H1 (cell line): Measurements from ENCODE around the gene GLB1L2. TPM values are rescaled to one million over a fixed set of nuclear protein-coding genes. Genes with fewer than 3 reads are reported as not detected.

Source experiments
- CTCF ChIA-PET: fragments of 300-600 bp; sonication (Branson Sonifier 250); formaldehyde crosslinking; loops from one replicate; lab custom pipeline; 2021; ENCODE audit not compliant: partially characterized antibody; lab: Charles Lee
- POLR2A ChIA-PET: fragments of 300-600 bp; sonication (Branson Sonifier 250); formaldehyde crosslinking; loops from one replicate; lab custom pipeline; 2021; ENCODE audit warnings: inconsistent platforms; ENCODE audit not compliant: partially characterized antibody; lab: Charles Lee
- DNase-seq, 2 experiments: peaks; one replicate each; pipeline versions ENCODE4 v3.0.0 to v3.0.0-alpha.2; 2010 to 2022; ENCODE audit warnings: low spot score in 2 of 2, low read depth in 1 of 2, mixed read lengths in 1 of 2
- FAIRE-seq: peaks from 2 replicates; lab custom pipeline; 2011; peaks lifted over from hg19 to GRCh38; lab: Jason Lieb, UNC
- H2AFZ ChIP-seq: 2 replicates; pipeline ENCODE4 v1.8.1; 2012; ENCODE audit warnings: low read length, inconsistent platforms
- H2AK5ac ChIP-seq: 2 replicates; pipeline ENCODE4 v1.6.1; 2013; ENCODE audit warnings: low read depth, low read length
- H2BK120ac ChIP-seq: replicated peaks from 2 replicates; pipeline ENCODE3; 2013; ENCODE audit warnings: low read depth, low read length, inconsistent platforms
- H2BK12ac ChIP-seq: 2 replicates; pipeline ENCODE4 v1.6.1; 2013; ENCODE audit warnings: low read depth, low read length
- H2BK15ac ChIP-seq: 2 replicates; pipeline ENCODE4 v1.6.1; 2013; ENCODE audit warnings: low read length
- H2BK20ac ChIP-seq: 2 replicates; pipeline ENCODE4 v1.6.1; 2013; ENCODE audit warnings: low read length
- H2BK5ac ChIP-seq: 2 replicates; pipeline ENCODE4 v1.6.1; 2013; ENCODE audit warnings: low read depth, low read length
- H3K14ac ChIP-seq: 2 replicates; pipeline ENCODE4 v1.6.1; 2013; ENCODE audit warnings: inconsistent platforms; ENCODE audit not compliant: insufficient read length
- H3K18ac ChIP-seq: 2 replicates; pipeline ENCODE4 v1.6.1; 2013; ENCODE audit warnings: low read length; ENCODE audit errors: extremely low read depth
- H3K23ac ChIP-seq: 2 replicates; pipeline ENCODE4 v1.6.1; 2013; ENCODE audit warnings: inconsistent platforms; ENCODE audit not compliant: insufficient read length
- H3K23me2 ChIP-seq: 2 replicates; pipeline ENCODE4 v1.6.1; 2013; ENCODE audit warnings: low read depth, low read length
- H3K27ac ChIP-seq: 2 replicates; pipeline ENCODE4 v1.6.1; 2011; ENCODE audit warnings: low read depth, low read length, inconsistent platforms
- H3K27me3 ChIP-seq, 4 experiments: replicated peaks in 1 of 4; 1 replicate in 1 of 4; 2 replicates in 3 of 4; pipeline versions ENCODE4 v1.6.1 to v1.8.1; 2011 to 2013; ENCODE audit warnings: low read length in 3 of 4, mild to moderate bottlenecking in 3 of 4, inconsistent platforms in 2 of 4, mixed read lengths in 2 of 4, moderate library complexity in 1 of 4; ENCODE audit not compliant: control insufficient read depth in 3 of 4, insufficient read depth in 3 of 4; ENCODE audit errors: extremely low read depth in 1 of 4
- H3K36me3 ChIP-seq, 4 experiments: 2 replicates each; pipeline versions ENCODE4 v1.6.1 to v1.8.1; 2011 to 2013; ENCODE audit warnings: mild to moderate bottlenecking in 4 of 4, low read length in 3 of 4, moderate library complexity in 2 of 4, control low read depth in 1 of 4, inconsistent platforms in 1 of 4; ENCODE audit not compliant: insufficient read depth in 4 of 4, control insufficient read depth in 2 of 4
- H3K4ac ChIP-seq: replicated peaks from 2 replicates; pipeline ENCODE3; 2013; ENCODE audit warnings: low read length, low read depth, mixed read lengths, inconsistent platforms; ENCODE audit not compliant: insufficient read length
- H3K4me1 ChIP-seq, 4 experiments: replicated peaks in 1 of 4; 1 replicate in 1 of 4; 2 replicates in 3 of 4; pipeline versions ENCODE4 v1.6.1 to v1.8.1; 2011 to 2013; ENCODE audit warnings: low read length in 3 of 4, inconsistent platforms in 2 of 4, mixed read lengths in 1 of 4; ENCODE audit not compliant: insufficient read depth in 4 of 4, control insufficient read depth in 3 of 4
- H3K4me2 ChIP-seq, 2 experiments: 2 replicates each; pipeline versions ENCODE4 v1.6.1 to v1.8.1; 2011 to 2013; ENCODE audit warnings: low read depth in 2 of 2, low read length in 2 of 2, control low read depth in 1 of 2, inconsistent platforms in 1 of 2, mild to moderate bottlenecking in 1 of 2; ENCODE audit not compliant: insufficient read depth in 1 of 2
- H3K4me3 ChIP-seq, 4 experiments: fragments of 200-600, 300-600 bp in 1 of 4; sonication (generic), shearing (Covaris generic), sonication (Bioruptor Twin) in 1 of 4; 2 replicates each; pipeline versions ENCODE4 v1.5.1 to v1.8.1; 2011 to 2016; ENCODE audit warnings: low read length in 4 of 4, low read depth in 3 of 4, control low read depth in 2 of 4, inconsistent platforms in 2 of 4, mild to moderate bottlenecking in 2 of 4, mixed read lengths in 1 of 4, moderate library complexity in 1 of 4; ENCODE audit not compliant: insufficient read depth in 2 of 4; ENCODE audit errors: extremely low read depth in 1 of 4
- H3K56ac ChIP-seq: replicated peaks from 2 replicates; pipeline ENCODE3; 2013; ENCODE audit warnings: low read depth, mild to moderate bottlenecking, mixed read lengths, low read length, inconsistent platforms; ENCODE audit not compliant: insufficient read length
- H3K79me1 ChIP-seq: 2 replicates; pipeline ENCODE4 v1.6.1; 2013; ENCODE audit warnings: low read depth, low read length, control low read depth
- H3K79me2 ChIP-seq, 2 experiments: 2 replicates each; pipeline versions ENCODE4 v1.6.1 to v1.8.1; 2012 to 2013; ENCODE audit warnings: low read length in 2 of 2, mild to moderate bottlenecking in 2 of 2, inconsistent platforms in 1 of 2; ENCODE audit not compliant: insufficient read depth in 2 of 2, control insufficient read depth in 1 of 2
- H3K9ac ChIP-seq, 4 experiments: replicated peaks in 1 of 4; 1 replicate in 1 of 4; 2 replicates in 3 of 4; pipeline versions ENCODE4 v1.6.1 to v1.8.1; 2011 to 2013; ENCODE audit warnings: low read depth in 3 of 4, low read length in 3 of 4, control low read depth in 2 of 4, mild to moderate bottlenecking in 2 of 4, moderate library complexity in 2 of 4, inconsistent platforms in 1 of 4; ENCODE audit errors: extremely low read depth in 1 of 4
- H3K9me3 ChIP-seq, 2 experiments: 2 replicates each; pipeline versions ENCODE4 v1.6.1 to v1.8.1; 2012 to 2013; ENCODE audit warnings: mild to moderate bottlenecking in 2 of 2, moderate library complexity in 2 of 2, control low read depth in 1 of 2, inconsistent platforms in 1 of 2, low read depth in 1 of 2, low read length in 1 of 2, mixed read lengths in 1 of 2; ENCODE audit not compliant: insufficient read depth in 2 of 2
- H4K20me1 ChIP-seq, 2 experiments: replicated peaks in 1 of 2; 2 replicates each; pipeline versions ENCODE3 to v1.8.1; 2011 to 2013; ENCODE audit warnings: inconsistent platforms in 2 of 2, low read length in 2 of 2, mild to moderate bottlenecking in 1 of 2; ENCODE audit not compliant: insufficient read depth in 2 of 2, control insufficient read depth in 1 of 2
- H4K5ac ChIP-seq: 2 replicates; pipeline ENCODE4 v1.6.1; 2013; ENCODE audit warnings: low read length, low read depth, mixed read lengths, inconsistent platforms; ENCODE audit not compliant: insufficient read length
- H4K8ac ChIP-seq: 2 replicates; pipeline ENCODE4 v1.8.0; 2013; ENCODE audit warnings: mild to moderate bottlenecking, moderate library complexity, low read length, inconsistent platforms; ENCODE audit not compliant: insufficient read depth; ENCODE audit errors: extremely low read depth
- H4K91ac ChIP-seq: replicated peaks from 2 replicates; pipeline ENCODE3; 2013; ENCODE audit warnings: low read length, mixed read lengths, inconsistent platforms; ENCODE audit not compliant: insufficient read length
- BACH1 ChIP-seq: IDR thresholded peaks from 2 replicates; pipeline ENCODE4 v1.6.1; 2012; ENCODE audit warnings: low read length, improper control_type of control experiment
- BRCA1 ChIP-seq: IDR thresholded peaks from 2 replicates; pipeline ENCODE4 v1.6.1; 2012; ENCODE audit warnings: low read depth, low read length, improper control_type of control experiment
- CHD2 ChIP-seq: IDR thresholded peaks from 2 replicates; pipeline ENCODE4 v1.6.1; 2012; ENCODE audit warnings: low read length, improper control_type of control experiment
- CREB1 ChIP-seq: IDR thresholded peaks from 2 replicates; pipeline ENCODE4 v1.6.1; 2012; ENCODE audit warnings: inconsistent platforms
- CTBP2 ChIP-seq: IDR thresholded peaks from 2 replicates; pipeline ENCODE4 v1.7.0; 2011; ENCODE audit warnings: borderline replicate concordance, mild to moderate bottlenecking, moderate library complexity, mixed read lengths, low read length; ENCODE audit not compliant: insufficient read depth, insufficient read length
- FOSL1 ChIP-seq: IDR thresholded peaks from 2 replicates; pipeline ENCODE4 v1.6.1; 2011; ENCODE audit warnings: mild to moderate bottlenecking, low read depth, low read length, moderate library complexity; ENCODE audit not compliant: insufficient read depth
- HDAC6 ChIP-seq: IDR thresholded peaks from one replicate; pipeline ENCODE4 v1.7.1; 2012; ENCODE audit warnings: low read depth, mild to moderate bottlenecking, inconsistent platforms, low read length, moderate library complexity
- MAFK ChIP-seq: IDR thresholded peaks from 2 replicates; pipeline ENCODE4 v1.6.1; 2012; ENCODE audit warnings: low read depth, mild to moderate bottlenecking, improper control_type of control experiment, low read length
- NANOG ChIP-seq: IDR thresholded peaks from 2 replicates; pipeline ENCODE4 v1.6.1; 2011; ENCODE audit warnings: low read length, low read depth, mild to moderate bottlenecking, inconsistent platforms; ENCODE audit not compliant: insufficient read depth, poor library complexity, severe bottlenecking
- PHF8 ChIP-seq: fragments of 200-600 bp; sonication (generic); conservative IDR thresholded peaks from 2 replicates; pipeline ENCODE4 v1.7.1; 2012; ENCODE audit warnings: low read depth, mild to moderate bottlenecking, inconsistent platforms, low read length, moderate library complexity
- RBBP5 ChIP-seq: IDR thresholded peaks from 2 replicates; pipeline ENCODE4 v1.7.1; 2012; ENCODE audit warnings: low read depth, mild to moderate bottlenecking, inconsistent platforms, low read length, moderate library complexity, borderline replicate concordance
- SIN3A ChIP-seq, 2 experiments: IDR thresholded peaks in 1 of 2; conservative IDR thresholded peaks in 1 of 2; 2 replicates each; pipeline ENCODE4 v1.6.1; 2011 to 2012; ENCODE audit warnings: low read length in 2 of 2, improper control_type of control experiment in 1 of 2, low read depth in 1 of 2, mild to moderate bottlenecking in 1 of 2
- TBP ChIP-seq: IDR thresholded peaks from 2 replicates; pipeline ENCODE4 v1.6.1; 2011; ENCODE audit warnings: low read depth, low read length, improper control_type of control experiment
- TEAD4 ChIP-seq: IDR thresholded peaks from 2 replicates; pipeline ENCODE4 v1.6.1; 2012; ENCODE audit warnings: low read depth, low read length, inconsistent platforms, mixed read lengths
- WGBS, 2 experiments: shearing (Covaris generic) in 1 of 2; methylation state at CpG; one replicate each; pipeline versions ENCODE4 v1.1.6 to v1.1.7; 2013 to 2015; ENCODE audit warnings: low lambda C conversion rate in 2 of 2, mixed read lengths in 2 of 2, inconsistent platforms in 1 of 2, low coverage in 1 of 2, missing lambda C conversion rate in 1 of 2; ENCODE audit not compliant: insufficient replicate concordance in 2 of 2, insufficient coverage in 1 of 2, insufficient read length in 1 of 2; ENCODE audit errors: extremely low coverage in 1 of 2, missing lambda C conversion rate in 1 of 2; 5-methylcytosine and 5-hydroxymethylcytosine counted together
- polyA plus RNA-seq, 7 experiments: library from polyadenylated mRNA; depleted of rRNA in 3 of 7; stranded (reverse) in 5 of 7; unstranded in 2 of 7; fragments of >200 nt in 5 of 7; fragments of 200-250 nt in 2 of 7; gene quantifications; 1 replicate in 5 of 7; 2 replicates in 1 of 7; 4 replicates in 1 of 7; pipeline versions ENCODE4 v1.2.1 to v1.2.3, GENCODE V29; 2011 to 2013; ENCODE audit warnings: missing spikeins in 2 of 7, mixed read lengths in 2 of 7
- total RNA-seq: library from RNA; stranded (reverse); fragmentation: NEBNext Ultra II Directional; extraction: Animal tissue kit (Norgen Biotek cat#: 25700); gene quantifications from 2 replicates; pipeline ENCODE4 v1.2.1, GENCODE V29; 2021

The GLB1L2 gene
- total and polyA plus RNA-seq, 2 of the 8 experiments (the other 6 are each of a cell fraction or from before 2014, with no cell fraction given): 4.4 to 7.9 TPM

DNA sequence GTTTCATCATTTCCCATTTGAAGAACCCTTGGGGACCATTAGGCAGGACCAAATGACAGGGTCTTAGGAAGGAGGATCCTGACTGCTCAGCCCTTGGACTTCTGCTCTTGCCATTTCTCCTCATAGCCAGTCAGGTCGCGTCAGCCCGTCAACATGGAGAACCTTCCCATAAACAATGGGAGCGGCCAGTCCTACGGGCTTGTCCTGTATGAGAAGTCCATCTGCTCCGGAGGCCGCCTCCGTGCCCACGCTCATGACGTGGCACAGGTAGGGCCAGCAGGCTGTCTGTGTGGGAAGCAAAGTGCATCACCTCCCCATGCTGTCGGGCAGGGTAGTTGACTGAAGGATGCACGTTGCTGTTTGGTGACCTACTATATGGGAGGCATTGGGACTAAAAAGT is 19.6 kb upstream of the GLB1L2 start:
- Histone ChIP-seq H3K4me3 (no peak overlapping the region), H3K27me3 (no peaks in the 10 kb centered on the region)
- TF ChIP-seq TEAD4 (no peak), CHD2 (no peak), RBBP5 (no peak), SIN3A (conservative IDR thresholded peaks at IDR 0.05 in 1 of 2, IDR thresholded peaks at IDR 0.05 in 1 of 2; ENCODE audit: low read depth in 1 of 2, low read length in 2 of 2) (no peak), CREB1 (no peak), TBP (no peak), CTBP2 (no peak), FOSL1 (no peak), MAFK (no peak), HDAC6 (no peak), NANOG (no peak), PHF8 (no peak), BRCA1 (no peak), BACH1 (no peak)

More for the DNA sequence above, 19.6 kb upstream of the GLB1L2 start:
- Histone ChIP-seq H3K36me3 (peaks cover 2 to 16% (median 8%) of the 10 kb centered on the region in 4 experiments; a peak in 7 of 8 replicates), H3K79me2 (no peaks in the 10 kb centered on the region), H4K8ac (no peak overlapping the region), H3K79me1 (no peaks in the 10 kb centered on the region), H2BK15ac (no peak overlapping the region), H3K14ac (no peak overlapping the region), H3K4ac (no peak overlapping the region), H3K9ac (no peak overlapping the region), H3K56ac (no peak overlapping the region), H3K27ac (no peak overlapping the region), H3K4me2 (no peak overlapping the region), H2BK12ac (no peak overlapping the region), H4K5ac (no peak overlapping the region), H3K4me1 (no peaks in the 10 kb centered on the region; a peak in 1 of 7 replicates), H3K23ac (no peak overlapping the region), H3K9me3 (no peaks in the 10 kb centered on the region; a peak in 1 of 4 replicates), H2AK5ac (no peak overlapping the region), H4K20me1 (no peaks in the 10 kb centered on the region), H2BK5ac (no peak overlapping the region), H2BK20ac (no peak overlapping the region), H3K23me2 (peaks cover 8% of the 10 kb centered on the region; the same call in 1 of the 2 replicates), H4K91ac (no peak overlapping the region), H3K18ac (no peak overlapping the region), H2BK120ac (no peak overlapping the region), H2AFZ (no peak overlapping the region)
- ChIA-PET POLR2A (no interaction called here), CTCF (interaction anchor here (0.7 kb wide), 1 partner anchor 50 kb away, joined by 3 read pairs; no protein-coding TSS in a partner anchor)
- 88% methylated on average over 12 of the region's 12 CpGs; no CpG with 5 or more reads in 1 of the 2 experiments for WGBS, 2 experiments
- DNase-seq (no peak), FAIRE-seq (no peak)
